GM23338 (cell line): ENCODE results near the gene TM6SF1. TPM values are rescaled to one million over a fixed set of nuclear protein-coding genes. Genes with fewer than 3 reads are reported as not detected.

ENCODE experiments used
- ATAC-seq: fragments of 200-7000 bp; cut with Tn5 transposase; 3 replicates; pipeline ENCODE4 v1.9.1; 2020
- DNase-seq: peaks from one replicate; pipeline ENCODE4 v3.0.0-alpha.2; 2015; ENCODE audit warnings: low spot score
- H2AFZ ChIP-seq: fragments of 200-600 bp; sonication (generic); 2 replicates; pipeline ENCODE4 v1.8.0; 2016; ENCODE audit warnings: antibody characterized with exemption, mild to moderate bottlenecking, moderate library complexity
- H3F3A ChIP-seq: fragments of 200-600 bp; sonication (generic); replicated peaks from 2 replicates; pipeline ENCODE4 v1.8.0; 2017; ENCODE audit warnings: antibody characterized with exemption, mixed run types, low read depth
- H3K27ac ChIP-seq: fragments of 200-600 bp; sonication (generic); 2 replicates; pipeline ENCODE4 v1.6.1; 2016; ENCODE audit warnings: low read depth
- H3K27me3 ChIP-seq: fragments of 200-600 bp; sonication (generic); 2 replicates; pipeline ENCODE4 v1.8.0; 2016; ENCODE audit warnings: mild to moderate bottlenecking, mixed run types, moderate library complexity; ENCODE audit not compliant: insufficient read depth
- H3K36me3 ChIP-seq: fragments of 200-600 bp; sonication (generic); 2 replicates; pipeline ENCODE4 v1.8.0; 2016; ENCODE audit warnings: mild to moderate bottlenecking; ENCODE audit not compliant: insufficient read depth
- H3K4me1 ChIP-seq: fragments of 200-600 bp; sonication (generic); 2 replicates; pipeline ENCODE4 v1.8.0; 2016; ENCODE audit warnings: mild to moderate bottlenecking, moderate library complexity; ENCODE audit not compliant: insufficient read depth
- H3K4me2 ChIP-seq: fragments of 200-600 bp; sonication (generic); 2 replicates; pipeline ENCODE4 v1.7.1; 2017; ENCODE audit warnings: mixed run types
- H3K4me3 ChIP-seq: fragments of 200-600 bp; sonication (generic); 2 replicates; pipeline ENCODE4 v1.6.1; 2016; ENCODE audit warnings: mixed run types
- H3K79me2 ChIP-seq: fragments of 200-600 bp; sonication (generic); replicated peaks from 2 replicates; pipeline ENCODE4 v1.8.0; 2017; ENCODE audit warnings: mild to moderate bottlenecking; ENCODE audit not compliant: insufficient read depth
- H3K9me2 ChIP-seq: fragments of 200-600 bp; sonication (generic); 2 replicates; pipeline ENCODE4 v1.8.0; 2017; ENCODE audit not compliant: insufficient read depth
- H4K20me1 ChIP-seq: fragments of 200-600 bp; sonication (generic); replicated peaks from 2 replicates; pipeline ENCODE4 v1.8.0; 2017; ENCODE audit warnings: mild to moderate bottlenecking; ENCODE audit not compliant: insufficient read depth
- H3K27ac Mint-ChIP-seq: 2 replicates; pipeline ENCODE4 v1.8.0; 2020; ENCODE audit warnings: inconsistent platforms, mild to moderate bottlenecking, moderate library complexity, mixed read lengths
- H3K27me3 Mint-ChIP-seq: 3 replicates; pipeline ENCODE4 v1.8.0; 2022; ENCODE audit warnings: low read depth, mild to moderate bottlenecking, moderate library complexity, mixed read lengths, inconsistent platforms; ENCODE audit not compliant: insufficient read depth, poor library complexity
- H3K36me3 Mint-ChIP-seq: 3 replicates; pipeline ENCODE4 v1.8.0; 2021; ENCODE audit warnings: low read depth, mild to moderate bottlenecking, inconsistent platforms, moderate library complexity, mixed read lengths
- H3K4me1 Mint-ChIP-seq: 3 replicates; pipeline ENCODE4 v1.8.0; 2020; ENCODE audit warnings: mild to moderate bottlenecking, inconsistent platforms, mixed read lengths
- H3K4me3 Mint-ChIP-seq: 3 replicates; pipeline ENCODE4 v1.8.0; 2021; ENCODE audit warnings: moderate library complexity, mild to moderate bottlenecking, inconsistent platforms, mixed read lengths
- H3K9me3 Mint-ChIP-seq: 3 replicates; pipeline ENCODE4 v1.8.0; 2020; ENCODE audit warnings: moderate library complexity, mild to moderate bottlenecking, inconsistent platforms, mixed read lengths
- ETS1 ChIP-seq: IDR thresholded peaks from 2 replicates; pipeline ENCODE4 v1.6.1; 2016; ENCODE audit warnings: antibody characterized with exemption
- EZH2 ChIP-seq: fragments of 200-600 bp; sonication (generic); IDR thresholded peaks from one replicate; pipeline ENCODE4 v1.8.0; 2017; ENCODE audit warnings: antibody characterized with exemption, mild to moderate bottlenecking, low read depth; ENCODE audit not compliant: unreplicated experiment
- NANOG ChIP-seq: IDR thresholded peaks from 2 replicates; pipeline ENCODE4 v1.6.1; 2016; ENCODE audit warnings: antibody characterized with exemption, borderline replicate concordance
- POLR2AphosphoS5 ChIP-seq: IDR thresholded peaks from 2 replicates; pipeline ENCODE4 v1.6.1; 2016; ENCODE audit warnings: antibody characterized with exemption, low read depth
- REST ChIP-seq: IDR thresholded peaks from one replicate; pipeline ENCODE4 v1.6.1; 2018; ENCODE audit warnings: antibody characterized with exemption; ENCODE audit not compliant: unreplicated experiment
- ZNF114 ChIP-seq: fragments of 250-450 bp; sonication (Bioruptor Pico); IDR thresholded peaks from 2 replicates; pipeline ENCODE4 v1.5.0; 2020; ENCODE audit warnings: mild to moderate bottlenecking, moderate library complexity
- ZNF331 ChIP-seq: fragments of 250-450 bp; sonication (Bioruptor Pico); IDR thresholded peaks from 2 replicates; pipeline ENCODE4 v1.5.0; 2020; ENCODE audit warnings: low read depth, mild to moderate bottlenecking, moderate library complexity
- ZNF462 ChIP-seq: fragments of 250-450 bp; sonication (Bioruptor Pico); IDR thresholded peaks from 2 replicates; pipeline ENCODE4 v1.5.0; 2020; ENCODE audit warnings: mild to moderate bottlenecking, moderate library complexity
- polyA plus RNA-seq: library from polyadenylated mRNA; unstranded; fragments of >200 nt; fragmentation: Nextera tagmentation; extraction: Ambion mirVana; gene quantifications from 2 replicates; pipeline ENCODE4 v1.2.1, GENCODE V29; 2016
- total RNA-seq: library from RNA; depleted of rRNA; stranded (reverse); fragments of >200 nt; shearing (Covaris generic); gene quantifications from 2 replicates; pipeline ENCODE4 v1.2.3, GENCODE V29; 2014

Gene TM6SF1
- total and polyA plus RNA-seq, 2 experiments from 2014 or later = 0.80 to 1.5 TPM

DNA sequence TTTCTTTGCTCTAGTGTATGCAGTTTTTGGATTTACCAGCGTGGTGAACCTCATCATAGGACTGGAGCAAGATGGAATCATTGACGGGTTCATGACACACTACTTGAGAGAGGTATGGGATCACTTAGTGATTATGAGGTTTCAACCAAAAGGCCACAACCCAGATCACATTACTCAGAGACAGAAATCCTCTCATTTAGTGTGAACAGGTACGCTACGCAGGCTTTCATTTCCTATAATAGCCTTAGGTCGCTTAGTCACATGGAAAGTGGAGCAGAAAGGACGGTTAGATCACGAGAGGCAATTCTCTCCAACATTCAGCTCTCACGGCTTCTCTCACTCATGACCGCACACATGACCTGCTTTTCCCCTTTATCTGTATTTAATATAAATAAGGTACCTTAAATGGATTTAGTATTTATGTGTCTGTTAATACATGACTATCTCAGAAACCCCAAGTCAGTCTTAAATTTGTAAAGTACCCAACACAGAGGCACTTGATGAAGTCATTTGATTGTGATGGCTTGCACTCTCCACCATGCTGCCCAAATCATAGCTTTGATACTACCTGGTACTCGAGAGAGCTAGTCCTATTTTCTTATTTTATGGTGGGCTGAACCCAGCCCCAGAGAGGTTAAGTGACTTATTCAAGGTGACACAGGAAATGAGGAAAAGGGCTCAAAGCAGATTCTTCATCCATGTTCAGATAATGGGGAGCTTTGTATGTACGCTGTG, 8.6 kb downstream of the TM6SF1 start:
- Mint-ChIP-seq H3K27ac (no peak overlapping the region), H3K9me3 (peaks cover 3% of the 10 kb centered on the region; the same call in 2 of the 3 replicates), H3K4me1 (peaks cover 3% of the 10 kb centered on the region), H3K27me3 (peaks cover 6% of the 10 kb centered on the region), H3K36me3 (peaks cover 3% of the 10 kb centered on the region; the same call in 1 of the 3 replicates), H3K4me3 (no peak overlapping the region)
- Histone ChIP-seq H4K20me1 (no peaks in the 10 kb centered on the region), H3K36me3 (no peaks in the 10 kb centered on the region), H3K4me3 (no peak overlapping the region), H3K27me3 (no peaks in the 10 kb centered on the region), H3K27ac (no peak overlapping the region), H3K9me2 (0 out of 2 replicates have a peak, but pooled peaks cover 4% of the 10 kb centered on the region), H3K4me2 (no peak overlapping the region), H3K4me1 (no peaks in the 10 kb centered on the region), H3K79me2 (no peaks in the 10 kb centered on the region), H2AFZ (no peak overlapping the region), H3F3A (no peaks in the 10 kb centered on the region)
- DNase-seq = no peak
- no peak for ATAC-seq
- TF ChIP-seq ZNF331 = no peak
- TF ChIP-seq EZH2 = no peak
- no peak for TF ChIP-seq ZNF462

DNA sequence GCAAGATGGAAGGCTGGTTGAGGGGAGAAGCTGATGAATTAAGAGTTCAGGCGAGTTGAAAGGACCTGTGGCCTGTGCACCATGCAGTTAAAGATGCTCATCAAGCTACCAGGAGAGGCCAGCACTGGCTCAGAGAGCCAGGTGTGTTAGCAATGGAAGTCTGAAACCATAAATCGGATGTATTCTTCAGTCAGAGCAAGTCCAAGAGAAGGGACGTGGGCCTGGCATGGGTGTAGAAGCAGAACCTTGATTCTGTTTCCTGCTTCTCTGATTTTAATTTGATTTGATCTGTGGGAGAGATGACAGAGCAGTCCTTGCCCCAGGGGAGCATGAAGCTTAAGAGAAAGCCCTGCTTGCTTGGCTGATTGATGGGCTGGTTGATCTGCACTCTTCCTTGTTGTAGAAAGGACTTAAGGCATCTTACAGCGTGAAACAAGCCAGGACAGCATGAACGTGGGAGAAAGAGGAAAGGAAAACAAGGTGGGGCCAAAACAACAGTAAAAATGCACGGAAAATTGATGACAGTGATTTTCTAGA, 10.9 kb downstream of the TM6SF1 start:
- H3K9me3 Mint-ChIP-seq = no peaks in the 10 kb centered on the region; the same call in 2 of the 3 replicates
- Histone ChIP-seq H3K27me3 (no peaks in the 10 kb centered on the region), H3F3A (no peaks in the 10 kb centered on the region), H3K27ac (no peak overlapping the region), H3K36me3 (no peaks in the 10 kb centered on the region), H3K79me2 (no peaks in the 10 kb centered on the region), H3K4me2 (no peak overlapping the region), H3K4me3 (no peak overlapping the region), H2AFZ (no peak overlapping the region), H4K20me1 (no peaks in the 10 kb centered on the region), H3K4me1 (no peaks in the 10 kb centered on the region), H3K9me2 (no peaks in the 10 kb centered on the region)
- H3K4me1 Mint-ChIP-seq = peaks cover 3% of the 10 kb centered on the region
- no peak for DNase-seq
- H3K27ac Mint-ChIP-seq = no peak overlapping the region
- TF ChIP-seq POLR2AphosphoS5 = no peak
- TF ChIP-seq ETS1 = no peak
- no peak for TF ChIP-seq ZNF331
- TF ChIP-seq EZH2 = no peak
- no peak for TF ChIP-seq ZNF114
- no peak for TF ChIP-seq NANOG
- no peak for TF ChIP-seq REST
- H3K4me3 Mint-ChIP-seq = no peak overlapping the region
- ATAC-seq = no peak; the same call in 2 of the 3 replicates
- H3K36me3 Mint-ChIP-seq = no peaks in the 10 kb centered on the region
- H3K27me3 Mint-ChIP-seq = peaks cover 3% of the 10 kb centered on the region
